BJ (cell line): ENCODE measurements around the gene PLEKHM2. TPM values are rescaled to one million over a fixed set of nuclear protein-coding genes. Genes with fewer than 3 reads are reported as not detected.

Source experiments
- CTCF ChIA-PET: fragments of 350-600 bp; formaldehyde crosslinking; extraction: SDS; loops from one replicate; lab custom pipeline; 2021; ENCODE audit warnings: antibody characterized with exemption, inconsistent platforms; lab: Yijun Ruan, JAX
- POLR2A ChIA-PET: fragments of 300-600 bp; sonication (Branson Sonifier 250); formaldehyde crosslinking; extraction: SDS; loops from one replicate; lab custom pipeline; 2021; ENCODE audit warnings: antibody characterized with exemption; lab: Charles Lee
- DNase-seq: peaks from one replicate; pipeline ENCODE4 v3.0.0-alpha.2; 2011; ENCODE audit warnings: low read depth
- H3K27me3 ChIP-seq: 2 replicates; pipeline ENCODE4 v1.6.0; 2011; ENCODE audit warnings: low read length; ENCODE audit not compliant: control insufficient read depth, insufficient read depth
- H3K36me3 ChIP-seq: 2 replicates; pipeline ENCODE4 v1.5.1; 2011; ENCODE audit warnings: low read length; ENCODE audit not compliant: control insufficient read depth, insufficient read depth
- H3K4me3 ChIP-seq: 2 replicates; pipeline ENCODE4 v1.5.1; 2011; ENCODE audit warnings: low read depth, mild to moderate bottlenecking, control low read depth, low read length
- CTCF ChIP-seq: IDR thresholded peaks from 2 replicates; pipeline ENCODE4 v1.5.1; 2011; ENCODE audit warnings: low read depth, mild to moderate bottlenecking, control low read depth, inconsistent platforms, low read length, moderate library complexity; ENCODE audit not compliant: insufficient read depth
- polyA plus RNA-seq: library from polyadenylated mRNA; depleted of rRNA; stranded (reverse); fragments of >200 nt; gene quantifications from 2 replicates; pipeline ENCODE4 v1.2.3, GENCODE V29; 2011

The PLEKHM2 gene
- polyA plus RNA-seq, 1 experiment: 58.3 TPM

- Histone ChIP-seq H3K27me3 (no peaks in the 10 kb centered on the region), H3K36me3 (peaks cover 2% of the 10 kb centered on the region; the same call in 1 of the 2 replicates), H3K4me3 (peak overlapping the region; percentile 67)
- DNase-seq: no peak
- POLR2A ChIA-PET: interaction anchor here (0.6 kb wide), 1 partner anchor 142 kb away, joined by 3 read pairs; no protein-coding TSS in a partner anchor
- CTCF ChIA-PET: interaction anchor here (1.3 to 3.2 kb wide), 2 partner anchors 17 to 20 kb away, joined by 3 to 12 read pairs; no protein-coding TSS in a partner anchor
- TF ChIP-seq CTCF: no peak
Observed at GRCh38 chr1:15757575-15758342, 73.6 kb downstream of the PLEKHM2 start.

- ChIA-PET CTCF (interaction anchor here (1.0 to 3.2 kb wide), 2 partner anchors 17 to 18 kb away, joined by 3 to 12 read pairs; no protein-coding TSS in a partner anchor), POLR2A (no interaction called here)
- peak within 1 kb of the TSS; percentile 67 for H3K4me3 ChIP-seq
Observed at GRCh38 chr1:15758343-15758931, 74.3 kb downstream of the PLEKHM2 start, which contains the start of gene FBLIM1. TSS of gene FBLIM1 (plus strand) at chr1:15758795. CDS start at chr1:15764984, 6,189 bp downstream.

GRCh38 chr1:15758953-15759661, 75.0 kb downstream of the PLEKHM2 start:
- no peak for DNase-seq
- peak overlapping the region; percentile 67 for H3K4me3 ChIP-seq
- TF ChIP-seq CTCF: 0 out of 2 replicates have a peak, but pooled peaks have one; percentile 1
- POLR2A ChIA-PET: no interaction called here
- H3K27me3 ChIP-seq: no peaks in the 10 kb centered on the region
- H3K36me3 ChIP-seq: peaks cover 4% of the 10 kb centered on the region
- CTCF ChIA-PET: interaction anchor here (0.8 to 1.2 kb wide), 3 partner anchors 18 to 158 kb away, joined by 3 read pairs; no protein-coding TSS in a partner anchor

More at GRCh38 chr1:15758343-15758931, 74.3 kb downstream of the PLEKHM2 start, which contains the start of gene FBLIM1:
- no peak for DNase-seq
- H3K36me3 ChIP-seq: peaks cover 2% of the 10 kb centered on the region; the same call in 1 of the 2 replicates
- no peak for TF ChIP-seq CTCF
- no peaks in the 10 kb centered on the region for H3K27me3 ChIP-seq

GRCh38 chr1:15760520-15761211, 76.5 kb downstream of the PLEKHM2 start:
- ChIA-PET POLR2A (interaction anchor here (0.6 kb wide), 3 partner anchors 8 to 80 kb away, joined by 3 to 7 read pairs (median 3); no protein-coding TSS in a partner anchor), CTCF (interaction anchor here (0.8 to 1.7 kb wide), 3 partner anchors 11 to 59 kb away, joined by 3 to 7 read pairs (median 3); no protein-coding TSS in a partner anchor)
- TF ChIP-seq CTCF: no peak
- Histone ChIP-seq H3K36me3 (peaks cover 15% of the 10 kb centered on the region), H3K4me3 (peak overlapping the region; percentile 32), H3K27me3 (no peaks in the 10 kb centered on the region)
- peak; percentile 24 for DNase-seq
